Gastrocnemius medialis (tissue), 4 donors: ENCODE data around the gene LRRC4C. TPM values are rescaled to one million over a fixed set of nuclear protein-coding genes. Genes with fewer than 3 reads are reported as not detected.

ENCODE experiments used
- ATAC-seq, 2 donors: fragments of 150-250 bp; one replicate each; pipeline ENCODE4 v1.9.1; 2016
- DNase-seq, 2 donors: peaks; one replicate each; pipeline ENCODE4 v3.0.0-alpha.2; 2019
- H3K27ac ChIP-seq, 4 donors: fragments of 200-600 bp; sonication (generic); 1 replicate in 1 of 4; 2 replicates in 3 of 4; pipeline ENCODE4 v1.5.1; 2016 to 2018; ENCODE audit warnings: mild to moderate bottlenecking in 2 of 4, moderate library complexity in 1 of 4
- H3K27me3 ChIP-seq, 3 donors: fragments of 200-600 bp; sonication (generic) in 2 of 3; 1 replicate in 1 of 3; 2 replicates in 2 of 3; pipeline versions ENCODE4 v1.5.1 to v1.6.0; 2016 to 2019; ENCODE audit warnings: mild to moderate bottlenecking in 1 of 3, moderate library complexity in 1 of 3
- H3K36me3 ChIP-seq, 2 donors: fragments of 200-600 bp; sonication (generic) in 1 of 2; one replicate each; pipeline ENCODE4 v1.5.1; 2017 to 2018
- H3K4me1 ChIP-seq, 2 donors: fragments of 200-600 bp; sonication (generic) in 1 of 2; one replicate each; pipeline ENCODE4 v1.5.1; 2016 to 2017; ENCODE audit warnings: mild to moderate bottlenecking in 2 of 2
- H3K4me3 ChIP-seq, 4 donors: fragments of 200-600 bp; sonication (generic) in 3 of 4; 1 replicate in 1 of 4; 2 replicates in 3 of 4; pipeline ENCODE4 v1.5.1; 2016 to 2019; ENCODE audit warnings: mild to moderate bottlenecking in 2 of 4
- H3K9me3 ChIP-seq, 3 donors: fragments of 200-600 bp; sonication (generic) in 2 of 3; 1 replicate in 1 of 3; 2 replicates in 2 of 3; pipeline ENCODE4 v1.5.1; 2016 to 2019
- POLR2A ChIP-seq, 2 donors: fragments of 450-650 bp; IDR thresholded peaks; one replicate each; pipeline ENCODE4 v1.6.1; 2017; ENCODE audit warnings: antibody characterized with exemption in 2 of 2, mild to moderate bottlenecking in 2 of 2, moderate library complexity in 2 of 2
- in situ Hi-C, 4 donors: fragments of 200-750 bp; cut with MboI; loops; one replicate each; pipeline versions ENCODE4 v1.15.0 to v1.8.0; 2017; ENCODE audit warnings: low sequenced_read_pairs in 4 of 4
- intact Hi-C: fragments of 100-400 bp; cut with DNase I; formaldehyde crosslinking; loops from one replicate; pipeline ENCODE4 v1.15.1; 2023; ENCODE audit warnings: low total_unique reads
- total RNA-seq, 4 donors: library from RNA; depleted of rRNA; stranded (reverse); fragments of >200 nt; gene quantifications; one replicate each; pipeline versions ENCODE4 v1.1.0 to v1.2.3, GENCODE V29; 2016
- TF ChIP-seq, protein P1 (sequence below), 5 experiments: fragments of 450-650 bp in 3 of 5; fragments of 200-600 bp in 2 of 5; sonication (generic) in 2 of 5; IDR thresholded peaks in 4 of 5; conservative IDR thresholded peaks in 1 of 5; 1 replicate in 4 of 5; 2 replicates in 1 of 5; pipeline ENCODE4 v1.5.1; 2016 to 2019; ENCODE audit warnings: antibody characterized with exemption in 5 of 5, mild to moderate bottlenecking in 3 of 5, moderate library complexity in 3 of 5

Gene LRRC4C
- total RNA-seq, 4 donors from 2014 or later = 0.15 to 0.59 (median 0.24) TPM; not detected in 1

DNA sequence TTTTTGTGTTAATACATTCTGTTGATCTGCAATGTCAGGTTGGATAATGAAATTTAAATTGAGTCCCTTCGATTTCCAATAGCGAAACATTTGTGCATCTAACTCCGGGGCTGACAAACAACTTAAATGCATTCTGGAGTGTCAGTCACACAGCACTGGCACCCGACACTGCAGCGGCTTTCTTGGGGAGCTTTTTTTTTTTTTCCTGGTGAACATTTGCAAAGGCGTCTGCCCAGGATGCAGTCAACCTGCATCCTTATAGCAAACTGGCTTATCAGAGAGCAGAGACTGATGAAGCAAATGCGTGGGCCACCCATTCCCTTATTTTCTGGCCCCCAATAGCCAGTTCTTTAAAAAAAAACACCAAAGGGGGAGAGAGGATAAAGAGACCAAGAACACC, 1167.7 kb downstream of the LRRC4C start:
- Histone ChIP-seq H3K27me3 (peaks cover 0 to 8% (median 4%) of the 10 kb centered on the region in 3 donors), H3K9me3 (no peaks in the 10 kb centered on the region), H3K4me1 (no peaks in the 10 kb centered on the region), H3K27ac (no peak overlapping the region), H3K4me3 (no peak overlapping the region), H3K36me3 (no peaks in the 10 kb centered on the region)
- ATAC-seq = no peak
- intact Hi-C loops (no loop called here), in situ Hi-C loops (no loop called here)
- DNase-seq = no peak
- no peak for TF ChIP-seq POLR2A (IDR thresholded peaks at IDR 0.05)
- TF ChIP-seq, protein P1, sequence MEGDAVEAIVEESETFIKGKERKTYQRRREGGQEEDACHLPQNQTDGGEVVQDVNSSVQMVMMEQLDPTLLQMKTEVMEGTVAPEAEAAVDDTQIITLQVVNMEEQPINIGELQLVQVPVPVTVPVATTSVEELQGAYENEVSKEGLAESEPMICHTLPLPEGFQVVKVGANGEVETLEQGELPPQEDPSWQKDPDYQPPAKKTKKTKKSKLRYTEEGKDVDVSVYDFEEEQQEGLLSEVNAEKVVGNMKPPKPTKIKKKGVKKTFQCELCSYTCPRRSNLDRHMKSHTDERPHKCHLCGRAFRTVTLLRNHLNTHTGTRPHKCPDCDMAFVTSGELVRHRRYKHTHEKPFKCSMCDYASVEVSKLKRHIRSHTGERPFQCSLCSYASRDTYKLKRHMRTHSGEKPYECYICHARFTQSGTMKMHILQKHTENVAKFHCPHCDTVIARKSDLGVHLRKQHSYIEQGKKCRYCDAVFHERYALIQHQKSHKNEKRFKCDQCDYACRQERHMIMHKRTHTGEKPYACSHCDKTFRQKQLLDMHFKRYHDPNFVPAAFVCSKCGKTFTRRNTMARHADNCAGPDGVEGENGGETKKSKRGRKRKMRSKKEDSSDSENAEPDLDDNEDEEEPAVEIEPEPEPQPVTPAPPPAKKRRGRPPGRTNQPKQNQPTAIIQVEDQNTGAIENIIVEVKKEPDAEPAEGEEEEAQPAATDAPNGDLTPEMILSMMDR (IDR thresholded peaks at IDR 0.05 in 4 of 5, conservative IDR thresholded peaks at IDR 0.05 in 1 of 5) = no peak

- ATAC-seq (no peak), DNase-seq (no peak)
- intact Hi-C loops = no loop called here
- Histone ChIP-seq H3K36me3 (no peaks in the 10 kb centered on the region), H3K27me3 (peaks cover 0 to 8% (median 4%) of the 10 kb centered on the region in 3 donors), H3K4me3 (no peak overlapping the region), H3K4me1 (no peaks in the 10 kb centered on the region), H3K27ac (no peak overlapping the region), H3K9me3 (no peaks in the 10 kb centered on the region)
- in situ Hi-C loops = no loop called here
- TF ChIP-seq POLR2A (IDR thresholded peaks at IDR 0.05) = no peak
- TF ChIP-seq, protein P1 (IDR thresholded peaks at IDR 0.05 in 4 of 5, conservative IDR thresholded peaks at IDR 0.05 in 1 of 5) = no peak
Observed at GRCh38 chr11:40291329-40291728, 1168.1 kb downstream of the LRRC4C start.

GRCh38 chr11:40290171-40290631, 1169.3 kb downstream of the LRRC4C start:
- intact Hi-C loops (no loop called here), in situ Hi-C loops (no loop called here)
- DNase-seq (no peak), ATAC-seq (no peak)
- Histone ChIP-seq H3K4me3 (no peak overlapping the region), H3K4me1 (no peaks in the 10 kb centered on the region), H3K27ac (no peak overlapping the region), H3K36me3 (no peaks in the 10 kb centered on the region), H3K9me3 (no peaks in the 10 kb centered on the region), H3K27me3 (peaks cover 0 to 8% (median 4%) of the 10 kb centered on the region in 3 donors)
- no peak for TF ChIP-seq POLR2A (IDR thresholded peaks at IDR 0.05)
- TF ChIP-seq, protein P1 (IDR thresholded peaks at IDR 0.05 in 4 of 5, conservative IDR thresholded peaks at IDR 0.05 in 1 of 5) = no peak

GRCh38 chr11:40289370-40289769, 1170.1 kb downstream of the LRRC4C start:
- H3K36me3 ChIP-seq = no peaks in the 10 kb centered on the region
- no peak overlapping the region for H3K4me3 ChIP-seq
- H3K27ac ChIP-seq = no peak overlapping the region
- no peaks in the 10 kb centered on the region for H3K9me3 ChIP-seq
- no peaks in the 10 kb centered on the region for H3K4me1 ChIP-seq
- in situ Hi-C loops = no loop called here
- ATAC-seq = no peak
- intact Hi-C loops = no loop called here
- no peak for DNase-seq
- H3K27me3 ChIP-seq = peaks cover 0 to 8% (median 4%) of the 10 kb centered on the region in 3 donors
- no peak for TF ChIP-seq POLR2A (IDR thresholded peaks at IDR 0.05)
- TF ChIP-seq, protein P1 (IDR thresholded peaks at IDR 0.05 in 4 of 5, conservative IDR thresholded peaks at IDR 0.05 in 1 of 5) = no peak
